Endothelial cell of umbilical vein (primary cell): ENCODE measurements around the gene APPL2. TPM values are rescaled to one million over a fixed set of nuclear protein-coding genes. Genes with fewer than 3 reads are reported as not detected.

Source experiments
- BruUV-seq: library from RNA; stranded (reverse); fragments of 400-500 nt; replicated peaks from 2 replicates; lab custom pipeline; 2021; lab: Mats Ljungman, UMichigan
- CTCF ChIA-PET: fragments of 300-600, 350-600 bp; sonication (Branson Sonifier 250); formaldehyde crosslinking; loops from one replicate; lab custom pipeline; 2021; ENCODE audit warnings: antibody characterized with exemption, inconsistent platforms; lab: Charles Lee
- POLR2A ChIA-PET: fragments of 300-600, 350-600 bp; sonication (Branson Sonifier 250); formaldehyde crosslinking; loops from one replicate; lab custom pipeline; 2021; ENCODE audit warnings: antibody characterized with exemption, inconsistent platforms; lab: Charles Lee
- DNase-seq: peaks from one replicate; pipeline ENCODE4 v3.0.0-alpha.2; 2011; ENCODE audit warnings: low read depth, low spot score
- FAIRE-seq: peaks from 2 replicates; lab custom pipeline; 2011; peaks lifted over from hg19 to GRCh38; lab: Jason Lieb, UNC
- H2AFZ ChIP-seq: 2 replicates; pipeline ENCODE4 v1.6.0; 2012; ENCODE audit warnings: low read depth, low read length, control low read depth, inconsistent platforms
- H3K27ac ChIP-seq: 2 replicates; pipeline ENCODE4 v1.5.1; 2011; ENCODE audit warnings: low read depth, mild to moderate bottlenecking, control low read depth, low read length, moderate library complexity; ENCODE audit not compliant: insufficient read depth
- H3K27me3 ChIP-seq, 2 experiments: 2 replicates each; pipeline versions ENCODE4 v1.6.0 to v1.6.1; 2011; ENCODE audit warnings: low read length in 2 of 2, mixed read lengths in 1 of 2; ENCODE audit not compliant: control insufficient read depth in 2 of 2, insufficient read depth in 2 of 2
- H3K36me3 ChIP-seq, 2 experiments: 2 replicates in 1 of 2; 3 replicates in 1 of 2; pipeline ENCODE4 v1.5.1; 2011; ENCODE audit warnings: low read length in 2 of 2, mild to moderate bottlenecking in 1 of 2, moderate library complexity in 1 of 2; ENCODE audit not compliant: control insufficient read depth in 2 of 2, insufficient read depth in 2 of 2; ENCODE audit errors: extremely low read depth in 1 of 2
- H3K4me1 ChIP-seq: 3 replicates; pipeline ENCODE4 v1.5.1; 2011; ENCODE audit warnings: mild to moderate bottlenecking, low read length; ENCODE audit not compliant: control insufficient read depth, insufficient read depth; ENCODE audit errors: extremely low read depth
- H3K4me2 ChIP-seq: 2 replicates; pipeline ENCODE4 v1.6.1; 2011; ENCODE audit warnings: low read length, control low read depth, mixed read lengths; ENCODE audit not compliant: insufficient read depth
- H3K4me3 ChIP-seq, 3 experiments: fragments of 200-600 bp in 1 of 3; sonication (generic), shearing (Covaris generic) in 1 of 3; replicated peaks in 1 of 3; 2 replicates each; pipeline ENCODE4 v1.5.1; 2011 to 2016; ENCODE audit warnings: control low read depth in 3 of 3, low read length in 3 of 3, mild to moderate bottlenecking in 2 of 3, inconsistent platforms in 1 of 3, low read depth in 1 of 3, moderate library complexity in 1 of 3; ENCODE audit not compliant: insufficient read depth in 1 of 3
- H3K79me2 ChIP-seq: 2 replicates; pipeline ENCODE4 v1.6.0; 2012; ENCODE audit warnings: low read length, inconsistent platforms; ENCODE audit not compliant: control insufficient read depth, insufficient read depth
- H3K9ac ChIP-seq: replicated peaks from 2 replicates; pipeline ENCODE3; 2011; ENCODE audit warnings: low read length, control low read depth; ENCODE audit not compliant: insufficient read depth; ENCODE audit errors: extremely low read depth
- H3K9me1 ChIP-seq: replicated peaks from 3 replicates; pipeline ENCODE4 v1.6.0; 2011; ENCODE audit warnings: mild to moderate bottlenecking, low read length; ENCODE audit not compliant: control insufficient read depth, insufficient read depth; ENCODE audit errors: extremely low read depth
- H3K9me3 ChIP-seq: replicated peaks from 2 replicates; pipeline ENCODE4 v1.5.1; 2012; ENCODE audit warnings: low read length, inconsistent platforms; ENCODE audit not compliant: control insufficient read depth, insufficient read depth
- H4K20me1 ChIP-seq: replicated peaks from 2 replicates; pipeline ENCODE3; 2011; ENCODE audit warnings: mild to moderate bottlenecking, low read length; ENCODE audit not compliant: control insufficient read depth, insufficient read depth; ENCODE audit errors: extremely low read depth
- EZH2 ChIP-seq: IDR thresholded peaks from 2 replicates; pipeline ENCODE4 v1.6.1; 2012; ENCODE audit warnings: borderline replicate concordance, low read depth, mild to moderate bottlenecking, moderate library complexity, low read length, inconsistent platforms; ENCODE audit not compliant: severe bottlenecking
- FOS ChIP-seq: IDR thresholded peaks from 2 replicates; pipeline ENCODE4 v1.6.1; 2011; ENCODE audit warnings: mild to moderate bottlenecking, low read length, moderate library complexity, borderline replicate concordance; ENCODE audit not compliant: insufficient read depth
- GATA2 ChIP-seq: IDR thresholded peaks from 2 replicates; pipeline ENCODE4 v1.7.0; 2011; ENCODE audit warnings: low read depth, mild to moderate bottlenecking, moderate library complexity, mixed read lengths, low read length; ENCODE audit not compliant: insufficient read length, insufficient read depth
- JUN ChIP-seq: IDR thresholded peaks from 2 replicates; pipeline ENCODE4 v1.6.1; 2011; ENCODE audit warnings: borderline replicate concordance, low read depth; ENCODE audit not compliant: insufficient read length, insufficient read depth
- MYC ChIP-seq: IDR thresholded peaks from one replicate; pipeline ENCODE4 v1.6.1; 2011; ENCODE audit warnings: mild to moderate bottlenecking, low read depth, low read length
- POLR2A ChIP-seq: IDR thresholded peaks from 2 replicates; pipeline ENCODE4 v1.6.1; 2012; ENCODE audit warnings: low read depth, mild to moderate bottlenecking, control low read depth, low read length
- POLR2AphosphoS5 ChIP-seq: IDR thresholded peaks from 2 replicates; pipeline ENCODE4 v1.6.1; 2012; ENCODE audit warnings: low read depth, mild to moderate bottlenecking, control low read depth, low read length, moderate library complexity; ENCODE audit not compliant: insufficient read depth
- dilution Hi-C: fragments of 300-500 bp; cut with MboI; formaldehyde crosslinking; loops from one replicate; pipeline ENCODE4 v1.15.0; 2019; ENCODE audit warnings: low sequenced_read_pairs; ENCODE audit not compliant: extremely low pct_ligation_motif_present
- intact Hi-C: fragments of 100-400 bp; cut with micrococcal nuclease; formaldehyde crosslinking; loops from one replicate; pipeline ENCODE4 v1.10.0; 2022
- polyA plus RNA-seq, 4 experiments: library from polyadenylated mRNA; depleted of rRNA in 3 of 4; stranded (reverse) in 3 of 4; unstranded in 1 of 4; fragments of >200 nt; gene quantifications; 2 replicates each; pipeline versions ENCODE4 v1.2.1 to v1.2.3, GENCODE V29; 2011 to 2012; ENCODE audit warnings: missing spikeins in 1 of 4
- total RNA-seq: library from RNA; stranded (reverse); gene quantifications from 2 replicates; pipeline ENCODE4 v1.2.3, GENCODE V29; 2021
- TF ChIP-seq, protein P1 (sequence below): IDR thresholded peaks from 2 replicates; pipeline ENCODE4 v1.6.1; 2011; ENCODE audit not compliant: insufficient read depth, insufficient read length
- TF ChIP-seq, protein P2 (sequence below), 2 donors: IDR thresholded peaks; 1 replicate in 1 of 2; 2 replicates in 1 of 2; pipeline ENCODE4 v1.5.1; 2011; ENCODE audit warnings: low read length in 2 of 2, mild to moderate bottlenecking in 2 of 2, moderate library complexity in 2 of 2, control low read depth in 1 of 2, inconsistent platforms in 1 of 2, low read depth in 1 of 2; ENCODE audit not compliant: insufficient read depth in 1 of 2; ENCODE audit errors: extremely low read depth in 1 of 2

Gene APPL2
- total and polyA plus RNA-seq, 2 donors (not counting 3 experiments of a cell fraction or from before 2014, with no cell fraction given) = 8.1 to 21.4 TPM

DNA sequence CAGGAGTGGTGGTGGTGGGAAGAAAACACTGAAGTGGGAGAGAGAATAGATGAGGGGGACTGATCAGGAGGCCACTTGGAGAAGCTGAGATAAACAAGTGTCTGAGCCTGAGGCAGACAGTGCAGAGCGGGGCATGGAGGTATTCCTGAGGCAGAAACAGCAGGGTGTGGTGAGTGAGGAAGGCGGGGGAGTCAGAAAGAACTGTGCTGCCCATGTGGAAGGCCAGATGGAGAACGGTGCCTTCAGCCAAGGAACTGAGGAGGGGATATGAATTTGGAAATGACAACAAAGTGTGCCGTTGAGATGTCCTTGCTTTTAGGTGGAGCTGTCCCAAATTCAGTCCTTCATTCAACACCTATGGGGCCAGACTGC, 13.7 kb downstream of the APPL2 start:
- Histone ChIP-seq H3K9me1 (no peaks in the 10 kb centered on the region), H3K27me3 (no peaks in the 10 kb centered on the region), H2AFZ (no peak overlapping the region), H3K9me3 (no peaks in the 10 kb centered on the region), H3K4me3 (no peak overlapping the region), H3K36me3 (peaks cover 2 to 19% of the 10 kb centered on the region in 2 experiments), H3K27ac (no peak overlapping the region), H3K79me2 (peaks cover 9% of the 10 kb centered on the region), H4K20me1 (no peaks in the 10 kb centered on the region), H3K4me2 (no peak overlapping the region), H3K4me1 (peaks cover 12% of the 10 kb centered on the region), H3K9ac (no peak overlapping the region)
- TF ChIP-seq POLR2AphosphoS5 (no peak), JUN (no peak), MYC (no peak), EZH2 (no peak), POLR2A (no peak), FOS (no peak), GATA2 (no peak)
- TF ChIP-seq, protein P1, sequence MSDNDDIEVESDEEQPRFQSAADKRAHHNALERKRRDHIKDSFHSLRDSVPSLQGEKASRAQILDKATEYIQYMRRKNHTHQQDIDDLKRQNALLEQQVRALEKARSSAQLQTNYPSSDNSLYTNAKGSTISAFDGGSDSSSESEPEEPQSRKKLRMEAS = no peak
- TF ChIP-seq, protein P2, sequence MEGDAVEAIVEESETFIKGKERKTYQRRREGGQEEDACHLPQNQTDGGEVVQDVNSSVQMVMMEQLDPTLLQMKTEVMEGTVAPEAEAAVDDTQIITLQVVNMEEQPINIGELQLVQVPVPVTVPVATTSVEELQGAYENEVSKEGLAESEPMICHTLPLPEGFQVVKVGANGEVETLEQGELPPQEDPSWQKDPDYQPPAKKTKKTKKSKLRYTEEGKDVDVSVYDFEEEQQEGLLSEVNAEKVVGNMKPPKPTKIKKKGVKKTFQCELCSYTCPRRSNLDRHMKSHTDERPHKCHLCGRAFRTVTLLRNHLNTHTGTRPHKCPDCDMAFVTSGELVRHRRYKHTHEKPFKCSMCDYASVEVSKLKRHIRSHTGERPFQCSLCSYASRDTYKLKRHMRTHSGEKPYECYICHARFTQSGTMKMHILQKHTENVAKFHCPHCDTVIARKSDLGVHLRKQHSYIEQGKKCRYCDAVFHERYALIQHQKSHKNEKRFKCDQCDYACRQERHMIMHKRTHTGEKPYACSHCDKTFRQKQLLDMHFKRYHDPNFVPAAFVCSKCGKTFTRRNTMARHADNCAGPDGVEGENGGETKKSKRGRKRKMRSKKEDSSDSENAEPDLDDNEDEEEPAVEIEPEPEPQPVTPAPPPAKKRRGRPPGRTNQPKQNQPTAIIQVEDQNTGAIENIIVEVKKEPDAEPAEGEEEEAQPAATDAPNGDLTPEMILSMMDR (IDR thresholded peaks at IDR 0.05; ENCODE audit: extremely low read depth in 1 of 2, insufficient read depth in 1 of 2, low read depth in 1 of 2, low read length in 2 of 2) = no peak
- ChIA-PET CTCF (no interaction called here), POLR2A (no interaction called here)
- dilution Hi-C loops = no loop called here
- intact Hi-C loops = no loop called here
- no peak for FAIRE-seq
- DNase-seq = no peak
- no TSS peak for BruUV-seq
